ENCODE measurements around the gene MYCBP2.

MYCBP2 gene

DNA sequence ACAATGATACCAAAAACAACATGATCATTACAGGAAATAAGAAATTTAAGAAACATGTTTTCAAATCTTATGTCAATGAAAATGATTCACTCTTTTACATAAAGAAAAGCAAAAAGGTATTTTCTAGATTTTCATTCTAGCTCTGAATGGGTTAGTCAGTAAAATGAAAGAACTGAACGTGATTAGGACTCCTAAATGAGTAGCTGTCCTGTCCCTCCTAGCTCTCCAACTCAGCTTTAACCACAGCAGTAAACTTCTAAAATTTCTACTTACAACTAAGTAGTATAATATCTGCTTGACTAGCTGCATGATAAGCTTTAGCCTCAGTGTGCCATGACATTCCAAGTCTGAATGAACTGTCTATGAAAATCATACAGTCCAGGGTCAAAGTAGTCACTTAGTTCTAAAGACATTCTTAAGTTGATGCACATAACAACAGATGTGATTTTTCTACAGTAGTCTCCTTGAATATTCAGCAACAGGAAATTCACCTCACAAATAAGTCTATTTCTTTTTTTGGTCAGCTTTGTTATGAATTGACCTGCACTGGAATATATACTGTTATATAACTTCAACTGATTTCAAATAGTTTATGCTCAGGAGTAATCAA lies 136.4 kb downstream of the MYCBP2 start:
- H3K27me3 ChIP-seq = no peaks in the 10 kb centered on the region
- no peak overlapping the region for H3K27ac ChIP-seq
- no peaks in the 10 kb centered on the region for H3K4me1 ChIP-seq
- H3K36me3 ChIP-seq = peaks cover 81% of the 10 kb centered on the region
- H3K9ac ChIP-seq = no peak overlapping the region
- TF ChIP-seq Cebpa-rat (IDR thresholded peaks at IDR 0.05) = no peak
- H3K4me2 ChIP-seq = no peak overlapping the region
- no peaks in the 10 kb centered on the region for H4K20me1 ChIP-seq
- H3K9me3 ChIP-seq = no peaks in the 10 kb centered on the region
- H3K4me3 ChIP-seq = no peak overlapping the region

DNA sequence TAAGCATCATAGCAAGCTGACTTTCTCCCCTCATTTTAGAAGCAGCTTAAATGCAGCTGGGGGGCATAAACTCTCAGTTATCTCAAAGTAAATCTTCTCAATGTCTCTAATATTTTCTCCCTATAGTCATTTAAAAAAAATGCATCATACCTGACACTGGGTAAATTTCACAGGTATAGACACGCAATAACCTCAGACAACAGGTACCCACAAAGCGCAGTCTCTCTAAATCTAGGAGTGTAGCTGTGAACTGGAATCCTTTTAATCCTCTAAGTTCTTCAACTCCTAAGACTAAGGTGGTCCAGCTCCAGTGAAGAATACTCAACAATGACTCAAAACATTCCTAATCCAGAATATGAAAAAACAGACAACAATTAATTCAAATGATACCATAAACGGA lies 141.2 kb downstream of the MYCBP2 start:
- Histone ChIP-seq H3K4me1 (peaks cover 5% of the 10 kb centered on the region), H3K4me3 (no peak overlapping the region), H3K36me3 (peaks cover 80% of the 10 kb centered on the region), H3K27me3 (no peaks in the 10 kb centered on the region), H3K9ac (no peak overlapping the region), H3K9me3 (no peaks in the 10 kb centered on the region), H3K4me2 (no peak overlapping the region), H4K20me1 (0 out of 2 replicates have a peak, but pooled peaks cover 4% of the 10 kb centered on the region), H3K27ac (no peak overlapping the region)
- no peak for TF ChIP-seq Cebpa-rat (IDR thresholded peaks at IDR 0.05)

DNA sequence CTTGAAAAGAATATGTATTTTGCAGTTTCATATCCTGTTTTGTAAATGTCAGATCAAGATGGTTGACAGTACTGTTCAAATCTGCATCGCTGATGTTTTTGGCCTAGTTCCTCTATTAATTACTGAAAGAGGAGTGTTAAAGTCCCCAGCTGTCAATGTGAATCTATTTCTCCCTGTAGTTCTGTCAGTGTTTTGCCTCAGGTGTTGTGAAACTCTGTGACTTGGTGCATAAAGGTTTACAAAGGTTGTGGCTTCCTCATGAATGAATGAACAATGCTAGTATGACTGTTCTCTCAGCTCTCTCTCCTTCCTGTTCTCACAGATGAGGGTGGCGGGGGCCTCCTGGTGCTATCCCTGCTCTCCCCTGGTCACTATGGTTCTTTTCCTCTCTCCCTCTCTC lies 142.4 kb downstream of the MYCBP2 start:
- 0 out of 2 replicates have a peak, but pooled peaks cover 4% of the 10 kb centered on the region for H4K20me1 ChIP-seq
- H3K27me3 ChIP-seq = no peaks in the 10 kb centered on the region
- no peak for TF ChIP-seq Cebpa-rat (IDR thresholded peaks at IDR 0.05)
- no peak overlapping the region for H3K27ac ChIP-seq
- H3K4me3 ChIP-seq = no peak overlapping the region
- peaks cover 5% of the 10 kb centered on the region for H3K4me1 ChIP-seq
- no peak overlapping the region for H3K9ac ChIP-seq
- no peaks in the 10 kb centered on the region for H3K9me3 ChIP-seq
- peaks cover 84% of the 10 kb centered on the region for H3K36me3 ChIP-seq
- no peak overlapping the region for H3K4me2 ChIP-seq

DNA sequence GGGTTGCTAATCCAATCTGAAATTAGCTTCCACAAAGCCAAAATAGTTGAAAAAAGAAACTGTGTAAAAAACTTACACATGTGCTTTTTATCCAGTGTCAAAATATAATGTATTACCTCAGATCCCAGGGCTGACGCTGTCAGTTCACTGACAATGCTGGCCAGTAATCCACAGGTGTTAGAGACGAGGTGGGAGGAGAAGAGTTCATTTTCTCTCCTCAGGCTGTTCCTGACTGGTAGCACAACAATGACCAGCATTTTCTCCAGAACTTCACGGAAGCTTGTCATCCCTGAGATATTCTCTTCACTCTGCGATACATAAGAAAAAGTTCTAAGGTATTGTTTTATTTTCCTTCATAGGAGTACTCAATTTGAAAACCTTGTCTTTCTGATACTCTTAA lies 146.9 kb downstream of the MYCBP2 start:
- Histone ChIP-seq H3K9ac (no peak overlapping the region), H3K27me3 (no peaks in the 10 kb centered on the region), H3K27ac (no peak overlapping the region), H3K4me3 (no peak overlapping the region), H3K36me3 (peaks cover 87% of the 10 kb centered on the region), H4K20me1 (0 out of 2 replicates have a peak, but pooled peaks cover 10% of the 10 kb centered on the region), H3K4me2 (no peak overlapping the region), H3K4me1 (peaks cover 5% of the 10 kb centered on the region), H3K9me3 (no peaks in the 10 kb centered on the region)
- no peak for TF ChIP-seq Cebpa-rat (IDR thresholded peaks at IDR 0.05)

DNA sequence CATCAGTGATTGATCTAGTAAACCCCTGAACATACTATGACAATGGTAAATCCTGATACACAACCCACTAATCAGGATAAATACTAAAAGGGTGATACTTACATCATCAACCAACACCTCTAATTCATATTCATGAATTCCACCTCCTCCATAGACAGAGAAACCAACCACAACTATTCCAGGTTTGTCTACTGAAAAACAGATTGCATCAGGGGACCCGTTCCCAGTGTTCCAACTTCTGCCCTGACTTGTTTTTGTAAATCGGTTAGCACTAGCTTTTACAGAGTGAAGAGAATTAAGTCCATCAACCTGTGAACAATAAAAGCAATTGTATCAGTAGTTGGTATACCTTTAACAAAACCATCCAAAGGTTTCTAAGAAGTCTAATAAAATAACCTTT lies 149.2 kb downstream of the MYCBP2 start:
- Histone ChIP-seq H3K4me3 (no peak overlapping the region), H3K36me3 (peaks cover 93% of the 10 kb centered on the region), H3K4me2 (no peak overlapping the region), H3K27ac (no peak overlapping the region), H4K20me1 (0 out of 2 replicates have a peak, but pooled peaks cover 9% of the 10 kb centered on the region), H3K27me3 (no peaks in the 10 kb centered on the region), H3K4me1 (no peaks in the 10 kb centered on the region), H3K9me3 (no peaks in the 10 kb centered on the region), H3K9ac (no peak overlapping the region)
- TF ChIP-seq Cebpa-rat (IDR thresholded peaks at IDR 0.05) = no peak

DNA sequence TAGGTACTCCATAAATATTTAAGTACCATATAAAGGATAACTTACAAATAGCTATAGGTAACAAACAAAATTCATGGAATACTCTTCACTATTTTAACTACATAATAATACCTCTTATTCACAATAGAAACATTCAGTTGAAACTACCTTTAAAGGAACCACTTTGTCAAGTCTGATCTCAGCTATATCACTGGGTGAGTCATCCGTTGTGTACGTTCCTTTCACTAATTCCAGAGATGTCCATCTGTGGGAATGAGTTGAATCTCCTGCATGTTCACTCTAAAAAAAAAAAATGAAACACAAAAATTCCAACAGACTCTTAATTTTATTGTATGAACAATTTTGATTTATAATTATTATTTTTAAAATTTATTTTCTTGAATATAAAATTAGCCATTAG lies 150.5 kb downstream of the MYCBP2 start:
- Histone ChIP-seq H3K9ac (no peak overlapping the region), H3K9me3 (no peaks in the 10 kb centered on the region), H3K27me3 (no peaks in the 10 kb centered on the region), H3K4me3 (no peak overlapping the region), H3K4me1 (no peaks in the 10 kb centered on the region), H4K20me1 (0 out of 2 replicates have a peak, but pooled peaks cover 5% of the 10 kb centered on the region), H3K36me3 (peaks cover 93% of the 10 kb centered on the region), H3K27ac (no peak overlapping the region), H3K4me2 (no peak overlapping the region)
- TF ChIP-seq Cebpa-rat (IDR thresholded peaks at IDR 0.05) = no peak

DNA sequence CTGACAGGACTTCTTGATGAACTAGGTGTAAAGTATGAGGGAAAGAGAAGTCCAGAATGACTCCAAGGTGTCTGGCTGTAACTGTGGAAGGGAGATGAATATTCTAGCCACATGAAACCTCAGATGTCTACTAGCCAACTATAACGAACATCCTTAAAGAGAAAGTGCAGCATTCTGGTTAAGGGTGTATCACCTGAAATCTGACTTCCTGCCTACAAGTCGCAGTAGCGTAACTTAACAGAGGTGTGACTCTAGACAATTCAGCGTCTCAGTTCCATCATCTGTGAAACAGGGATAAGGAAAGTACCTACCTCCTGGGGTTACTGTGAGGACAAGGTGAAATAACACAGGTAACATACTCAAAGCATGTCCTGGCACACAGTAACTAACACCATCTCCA lies 154.2 kb downstream of the MYCBP2 start:
- peaks cover 92% of the 10 kb centered on the region for H3K36me3 ChIP-seq
- no peak overlapping the region for H3K4me3 ChIP-seq

DNA sequence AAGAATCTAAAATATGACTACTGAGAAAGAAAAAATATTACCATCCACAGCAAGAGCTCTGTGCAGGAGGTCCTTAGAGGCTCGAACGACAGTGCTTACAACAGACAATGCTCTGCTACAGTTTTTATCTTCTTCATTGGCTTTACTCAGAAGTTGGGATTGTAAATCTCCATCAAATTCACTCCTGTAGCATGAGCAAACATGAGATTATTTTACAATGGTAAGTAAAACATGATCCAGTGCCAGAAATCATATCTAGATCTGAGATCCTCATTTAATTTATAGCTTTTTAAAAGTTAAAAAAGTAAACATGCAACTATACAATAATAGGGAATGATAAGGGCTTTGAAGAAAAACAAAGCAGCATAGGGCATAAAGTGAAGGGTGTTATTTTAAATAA lies 155.4 kb downstream of the MYCBP2 start:
- no peaks in the 10 kb centered on the region for H4K20me1 ChIP-seq
- TF ChIP-seq Cebpa-rat (IDR thresholded peaks at IDR 0.05) = no peak
- H3K4me3 ChIP-seq = no peak overlapping the region
- peaks cover 93% of the 10 kb centered on the region for H3K36me3 ChIP-seq
- no peaks in the 10 kb centered on the region for H3K9me3 ChIP-seq
- no peak overlapping the region for H3K4me2 ChIP-seq
- H3K27me3 ChIP-seq = no peaks in the 10 kb centered on the region
- no peaks in the 10 kb centered on the region for H3K4me1 ChIP-seq
- no peak overlapping the region for H3K27ac ChIP-seq
- no peak overlapping the region for H3K9ac ChIP-seq

More for the DNA sequence above, 154.2 kb downstream of the MYCBP2 start:
- no peak for TF ChIP-seq Cebpa-rat (IDR thresholded peaks at IDR 0.05)
- Histone ChIP-seq H3K27me3 (no peaks in the 10 kb centered on the region), H3K9me3 (no peaks in the 10 kb centered on the region), H3K27ac (no peak overlapping the region), H3K9ac (no peak overlapping the region), H3K4me1 (no peaks in the 10 kb centered on the region), H4K20me1 (0 out of 2 replicates have a peak, but pooled peaks cover 4% of the 10 kb centered on the region), H3K4me2 (no peak overlapping the region)

DNA sequence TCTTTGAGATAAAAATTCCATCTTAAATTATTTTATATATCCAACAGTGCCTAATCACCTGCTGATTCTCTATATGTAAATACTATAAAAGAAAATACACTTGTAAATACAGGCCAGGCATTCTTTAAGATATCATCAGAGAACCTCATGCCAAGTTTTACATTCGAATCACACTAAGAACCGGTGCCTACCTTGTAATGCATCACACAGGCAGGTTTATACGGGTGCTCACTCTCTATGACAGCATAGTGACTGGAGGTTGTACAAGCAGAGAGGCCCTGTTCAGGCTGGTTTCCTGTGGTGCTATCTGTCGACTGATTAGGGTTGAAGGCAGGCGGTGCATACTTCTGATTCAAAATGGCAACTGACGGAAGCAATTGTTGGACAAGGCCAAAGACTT lies 158.7 kb downstream of the MYCBP2 start:
- H3K36me3 ChIP-seq = peaks cover 95% of the 10 kb centered on the region
- no peaks in the 10 kb centered on the region for H3K4me1 ChIP-seq
- no peaks in the 10 kb centered on the region for H4K20me1 ChIP-seq
- H3K9ac ChIP-seq = no peak overlapping the region
- H3K9me3 ChIP-seq = no peaks in the 10 kb centered on the region
- no peak overlapping the region for H3K4me2 ChIP-seq
- H3K4me3 ChIP-seq = no peak overlapping the region
- no peak overlapping the region for H3K27ac ChIP-seq
- no peaks in the 10 kb centered on the region for H3K27me3 ChIP-seq
- TF ChIP-seq Cebpa-rat (IDR thresholded peaks at IDR 0.05) = no peak

DNA sequence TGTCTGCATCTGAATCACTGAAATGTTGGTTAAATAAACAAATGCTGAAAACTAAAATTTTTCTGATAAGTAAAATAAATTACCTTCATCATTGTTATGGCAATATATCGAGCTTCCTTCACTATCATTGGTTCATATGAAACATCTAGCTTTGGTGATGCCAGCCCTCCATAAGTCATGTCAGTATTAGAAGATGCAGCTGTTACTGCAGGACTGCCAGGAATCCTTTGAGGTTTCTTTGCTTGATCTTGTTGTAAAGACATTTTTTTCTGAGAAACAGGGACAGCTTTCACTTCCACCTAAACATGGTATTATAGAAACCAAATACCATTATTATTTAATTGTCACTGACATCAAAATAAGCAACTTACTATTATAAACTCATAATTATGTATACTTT lies 176.2 kb downstream of the MYCBP2 start:
- TF ChIP-seq Cebpa-rat (IDR thresholded peaks at IDR 0.05) = no peak
- Histone ChIP-seq H3K4me3 (no peak overlapping the region), H3K27ac (no peak overlapping the region), H3K27me3 (no peaks in the 10 kb centered on the region), H4K20me1 (peaks cover 6% of the 10 kb centered on the region; the same call in 1 of the 2 replicates), H3K4me1 (no peaks in the 10 kb centered on the region), H3K9ac (no peak overlapping the region), H3K9me3 (no peaks in the 10 kb centered on the region; the same call in 1 of the 2 replicates), H3K36me3 (peaks cover 67% of the 10 kb centered on the region), H3K4me2 (no peak overlapping the region)

Data from BLaER1 (cell line).